ENCODE data around the gene STIMATE.

- TF ChIP-seq CTCF (IDR thresholded peaks at IDR 0.05) (no peak), POLR2A (IDR thresholded peaks at IDR 0.05) (no peak)
These were observed 31.4 kb downstream of the STIMATE start for GRCh38 chr3:52865994-52866393.
